ENCODE results near the gene PIGC. TPM values are rescaled to one million over a fixed set of nuclear protein-coding genes. Genes with fewer than 3 reads are reported as not detected.

PIGC gene
- total RNA-seq, 1 experiment from 2014 or later, result 29.2 TPM

- H3K36me3 Mint-ChIP-seq (ENCODE audit: insufficient read depth, unreplicated experiment), result no peaks in the 10 kb centered on the region
- TF ChIP-seq CTCF (IDR thresholded peaks at IDR 0.05; ENCODE audit: unreplicated experiment), result no peak
- CTCF ChIA-PET, result no interaction called here
- H3K4me1 Mint-ChIP-seq (ENCODE audit: low read depth, unreplicated experiment), result peaks cover 43% of the 10 kb centered on the region
- no peak overlapping the region for H3K27ac Mint-ChIP-seq (ENCODE audit: unreplicated experiment)
- DNase-seq, result no peak
- intact Hi-C loops (cut with micrococcal nuclease; ENCODE audit: unreplicated experiment), result no loop called here
- no peaks in the 10 kb centered on the region for H3K27me3 Mint-ChIP-seq (ENCODE audit: unreplicated experiment)
- BruUV-seq (replicated peaks), result no TSS peak
- no peaks in the 10 kb centered on the region for H3K9me3 Mint-ChIP-seq (ENCODE audit: low read depth, unreplicated experiment)
- H3K4me3 Mint-ChIP-seq (ENCODE audit: low read depth, unreplicated experiment), result no peak overlapping the region
These were observed 25.8 kb upstream of the PIGC start for GRCh38 chr1:172469717-172470116.

- no peak overlapping the region for H3K4me3 Mint-ChIP-seq (ENCODE audit: low read depth, unreplicated experiment)
- no peaks in the 10 kb centered on the region for H3K9me3 Mint-ChIP-seq (ENCODE audit: low read depth, unreplicated experiment)
- CTCF ChIA-PET, result interaction anchor here (0.7 kb wide), 1 partner anchor 22 kb away, joined by 7 read pairs; no protein-coding TSS in a partner anchor
- H3K27me3 Mint-ChIP-seq (ENCODE audit: unreplicated experiment), result no peaks in the 10 kb centered on the region
- no peak for TF ChIP-seq CTCF (IDR thresholded peaks at IDR 0.05; ENCODE audit: unreplicated experiment)
- peaks cover 35% of the 10 kb centered on the region for H3K4me1 Mint-ChIP-seq (ENCODE audit: low read depth, unreplicated experiment)
- intact Hi-C loops (cut with micrococcal nuclease; ENCODE audit: unreplicated experiment), result no loop called here
- no peak overlapping the region for H3K27ac Mint-ChIP-seq (ENCODE audit: unreplicated experiment)
- no TSS peak for BruUV-seq (replicated peaks)
- H3K36me3 Mint-ChIP-seq (ENCODE audit: insufficient read depth, unreplicated experiment), result no peaks in the 10 kb centered on the region
- no peak for DNase-seq
These were observed 24.4 kb upstream of the PIGC start for GRCh38 chr1:172468296-172468695.

- DNase-seq, result no peak
- CTCF ChIA-PET, result interaction anchor here (0.8 kb wide), 1 partner anchor 17 kb away, joined by 4 read pairs; no protein-coding TSS in a partner anchor
- no peaks in the 10 kb centered on the region for H3K27me3 Mint-ChIP-seq (ENCODE audit: unreplicated experiment)
- peaks cover 30% of the 10 kb centered on the region for H3K4me1 Mint-ChIP-seq (ENCODE audit: low read depth, unreplicated experiment)
- H3K4me3 Mint-ChIP-seq (ENCODE audit: low read depth, unreplicated experiment), result no peak overlapping the region
- no peak overlapping the region for H3K27ac Mint-ChIP-seq (ENCODE audit: unreplicated experiment)
- TF ChIP-seq CTCF (IDR thresholded peaks at IDR 0.05; ENCODE audit: unreplicated experiment), result no peak
- BruUV-seq (replicated peaks), result no TSS peak
- intact Hi-C loops (cut with micrococcal nuclease; ENCODE audit: unreplicated experiment), result no loop called here
- H3K9me3 Mint-ChIP-seq (ENCODE audit: low read depth, unreplicated experiment), result no peaks in the 10 kb centered on the region
- H3K36me3 Mint-ChIP-seq (ENCODE audit: insufficient read depth, unreplicated experiment), result no peaks in the 10 kb centered on the region
These were observed 23.6 kb upstream of the PIGC start for GRCh38 chr1:172467446-172467845.

GRCh38 chr1:172466795-172467407 lies 23.0 kb upstream of the PIGC start:
- CTCF ChIA-PET, result interaction anchor here (0.6 to 0.8 kb wide), 2 partner anchors 16 to 21 kb away, joined by 3 to 4 read pairs; no protein-coding TSS in a partner anchor
- BruUV-seq (replicated peaks), result no TSS peak
- no peak for TF ChIP-seq CTCF (IDR thresholded peaks at IDR 0.05; ENCODE audit: unreplicated experiment)
- intact Hi-C loops (cut with micrococcal nuclease; ENCODE audit: unreplicated experiment), result no loop called here
- Mint-ChIP-seq H3K36me3 (ENCODE audit: insufficient read depth, unreplicated experiment) (no peaks in the 10 kb centered on the region), H3K9me3 (ENCODE audit: low read depth, unreplicated experiment) (no peaks in the 10 kb centered on the region), H3K27me3 (ENCODE audit: unreplicated experiment) (no peaks in the 10 kb centered on the region), H3K4me3 (ENCODE audit: low read depth, unreplicated experiment) (no peak overlapping the region), H3K27ac (ENCODE audit: unreplicated experiment) (no peak overlapping the region), H3K4me1 (ENCODE audit: low read depth, unreplicated experiment) (peaks cover 25% of the 10 kb centered on the region)
- peak; percentile 51 for DNase-seq
